Loucy (cell line): ENCODE results near the gene GIT2.

Source experiments
- H2AFZ ChIP-seq: fragments of 200-600 bp; sonication (generic); 2 replicates; pipeline ENCODE4 v1.6.0; 2016; ENCODE audit warnings: antibody characterized with exemption, mild to moderate bottlenecking, low read length, moderate library complexity
- H3F3A ChIP-seq: fragments of 200-600 bp; 2 replicates; pipeline ENCODE4 v1.6.0; 2016; ENCODE audit warnings: antibody characterized with exemption, low read depth, mild to moderate bottlenecking
- H3K27me3 ChIP-seq: fragments of 200-600 bp; sonication (generic); 2 replicates; pipeline ENCODE4 v1.6.1; 2014; ENCODE audit warnings: low read length, mild to moderate bottlenecking; ENCODE audit not compliant: insufficient read depth, poor library complexity, severe bottlenecking
- H3K36me3 ChIP-seq: fragments of 200-600 bp; sonication (generic); 2 replicates; pipeline ENCODE4 v1.6.1; 2016; ENCODE audit warnings: low read length; ENCODE audit not compliant: insufficient read depth
- H3K4me1 ChIP-seq: fragments of 200-600 bp; sonication (generic); 2 replicates; pipeline ENCODE4 v1.5.1; 2014; ENCODE audit warnings: low read length, mild to moderate bottlenecking; ENCODE audit not compliant: insufficient read depth, poor library complexity, severe bottlenecking
- H3K4me2 ChIP-seq: fragments of 200-600 bp; sonication (generic); 2 replicates; pipeline ENCODE4 v1.6.0; 2014; ENCODE audit warnings: antibody characterized with exemption, low read length, low read depth, mild to moderate bottlenecking; ENCODE audit not compliant: poor library complexity, severe bottlenecking
- H3K4me3 ChIP-seq: fragments of 200-600 bp; sonication (generic); 2 replicates; pipeline ENCODE4 v1.5.1; 2014; ENCODE audit warnings: low read length, mild to moderate bottlenecking, mixed read lengths; ENCODE audit not compliant: poor library complexity, severe bottlenecking
- H3K79me2 ChIP-seq: fragments of 200-600 bp; sonication (generic); 2 replicates; pipeline ENCODE4 v1.6.1; 2014; ENCODE audit warnings: low read length; ENCODE audit not compliant: insufficient read depth
- H3K9ac ChIP-seq: fragments of 200-600 bp; sonication (generic); 2 replicates; pipeline ENCODE4 v1.6.0; 2014; ENCODE audit warnings: mild to moderate bottlenecking, low read depth, low read length, moderate library complexity; ENCODE audit not compliant: poor library complexity, severe bottlenecking
- H3K9me2 ChIP-seq: fragments of 200-600 bp; sonication (generic); replicated peaks from 2 replicates; pipeline ENCODE4 v1.6.1; 2016; ENCODE audit warnings: low read depth, low read length, mixed read lengths
- H3K9me3 ChIP-seq: fragments of 200-600 bp; sonication (generic); 2 replicates; pipeline ENCODE4 v1.6.1; 2014; ENCODE audit warnings: mild to moderate bottlenecking, antibody characterized with exemption, low read length, low read depth; ENCODE audit not compliant: insufficient read depth
- H4K20me1 ChIP-seq: fragments of 200-600 bp; sonication (generic); 2 replicates; pipeline ENCODE4 v1.6.0; 2014; ENCODE audit warnings: antibody characterized with exemption, low read length, mild to moderate bottlenecking; ENCODE audit not compliant: insufficient read depth, poor library complexity, severe bottlenecking
- EZH2phosphoT487 ChIP-seq: fragments of 200-600 bp; IDR thresholded peaks from 2 replicates; pipeline ENCODE4 v1.6.1; 2018; ENCODE audit warnings: antibody characterized with exemption, mild to moderate bottlenecking, moderate library complexity, borderline replicate concordance
- TF ChIP-seq, protein P1 (sequence below): fragments of 200-600 bp; sonication (generic); conservative IDR thresholded peaks from 2 replicates; pipeline ENCODE4 v1.5.1; 2014; ENCODE audit warnings: mild to moderate bottlenecking, antibody characterized with exemption, low read length

Gene GIT2

GRCh38 chr12:109997393-109997792 lies 1.2 kb upstream of the GIT2 start:
- H3K79me2 ChIP-seq = peaks cover 68% of the 10 kb centered on the region
- H3K4me3 ChIP-seq = no peak overlapping the region
- H3K27me3 ChIP-seq = no peaks in the 10 kb centered on the region
- no peak overlapping the region for H3K4me2 ChIP-seq
- H3K9me3 ChIP-seq = no peaks in the 10 kb centered on the region
- H3F3A ChIP-seq = no peaks in the 10 kb centered on the region
- no peak overlapping the region for H3K9ac ChIP-seq
- TF ChIP-seq EZH2phosphoT487 = no peak
- TF ChIP-seq, protein P1, sequence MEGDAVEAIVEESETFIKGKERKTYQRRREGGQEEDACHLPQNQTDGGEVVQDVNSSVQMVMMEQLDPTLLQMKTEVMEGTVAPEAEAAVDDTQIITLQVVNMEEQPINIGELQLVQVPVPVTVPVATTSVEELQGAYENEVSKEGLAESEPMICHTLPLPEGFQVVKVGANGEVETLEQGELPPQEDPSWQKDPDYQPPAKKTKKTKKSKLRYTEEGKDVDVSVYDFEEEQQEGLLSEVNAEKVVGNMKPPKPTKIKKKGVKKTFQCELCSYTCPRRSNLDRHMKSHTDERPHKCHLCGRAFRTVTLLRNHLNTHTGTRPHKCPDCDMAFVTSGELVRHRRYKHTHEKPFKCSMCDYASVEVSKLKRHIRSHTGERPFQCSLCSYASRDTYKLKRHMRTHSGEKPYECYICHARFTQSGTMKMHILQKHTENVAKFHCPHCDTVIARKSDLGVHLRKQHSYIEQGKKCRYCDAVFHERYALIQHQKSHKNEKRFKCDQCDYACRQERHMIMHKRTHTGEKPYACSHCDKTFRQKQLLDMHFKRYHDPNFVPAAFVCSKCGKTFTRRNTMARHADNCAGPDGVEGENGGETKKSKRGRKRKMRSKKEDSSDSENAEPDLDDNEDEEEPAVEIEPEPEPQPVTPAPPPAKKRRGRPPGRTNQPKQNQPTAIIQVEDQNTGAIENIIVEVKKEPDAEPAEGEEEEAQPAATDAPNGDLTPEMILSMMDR = no peak
- H3K36me3 ChIP-seq = no peaks in the 10 kb centered on the region
- peaks cover 42% of the 10 kb centered on the region for H3K4me1 ChIP-seq
- no peak overlapping the region for H2AFZ ChIP-seq
- H4K20me1 ChIP-seq = peaks cover 36% of the 10 kb centered on the region
- H3K9me2 ChIP-seq = no peaks in the 10 kb centered on the region

GRCh38 chr12:109996483-109996853 lies 300 bp upstream of the GIT2 start:
- no peak for TF ChIP-seq EZH2phosphoT487
- TF ChIP-seq, protein P1 = no peak
- H3K4me2 ChIP-seq = peak overlapping the region; percentile 65
- H3F3A ChIP-seq = no peaks in the 10 kb centered on the region
- peaks cover 36% of the 10 kb centered on the region for H4K20me1 ChIP-seq
- peak overlapping the region; percentile 88 for H3K4me3 ChIP-seq
- no peaks in the 10 kb centered on the region; the same call in 1 of the 2 replicates for H3K36me3 ChIP-seq
- H3K9me3 ChIP-seq = no peaks in the 10 kb centered on the region
- no peaks in the 10 kb centered on the region for H3K27me3 ChIP-seq
- peaks cover 47% of the 10 kb centered on the region for H3K4me1 ChIP-seq
- peak overlapping the region; percentile 86 for H2AFZ ChIP-seq
- peak overlapping the region; percentile 84 for H3K9ac ChIP-seq
- peaks cover 70% of the 10 kb centered on the region for H3K79me2 ChIP-seq
- no peaks in the 10 kb centered on the region for H3K9me2 ChIP-seq

DNA sequence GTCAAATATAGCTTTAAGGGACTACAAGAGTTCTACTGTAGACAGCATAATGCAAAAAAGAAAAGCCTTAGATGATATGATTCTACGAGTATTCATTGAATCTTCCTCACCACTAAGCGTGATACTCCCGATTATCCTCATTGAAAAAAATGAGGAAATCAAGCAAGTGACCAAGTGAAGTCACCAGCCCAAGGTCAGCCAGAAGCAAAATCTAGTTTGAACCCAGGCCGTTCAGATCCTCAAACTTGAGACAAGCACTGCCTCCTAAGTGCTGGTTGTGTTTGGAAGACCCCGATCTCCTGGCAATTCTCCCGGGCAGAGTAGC lies 845 bp downstream of the GIT2 start:
- H3K79me2 ChIP-seq = peaks cover 69% of the 10 kb centered on the region

More for the DNA sequence above, 845 bp downstream of the GIT2 start:
- H3K4me1 ChIP-seq = peaks cover 52% of the 10 kb centered on the region
- H4K20me1 ChIP-seq = peaks cover 40% of the 10 kb centered on the region
- peaks cover 5% of the 10 kb centered on the region; the same call in 1 of the 2 replicates for H3K36me3 ChIP-seq
- no peaks in the 10 kb centered on the region for H3F3A ChIP-seq
- H3K9me2 ChIP-seq = no peaks in the 10 kb centered on the region
- H3K4me2 ChIP-seq = peak overlapping the region; percentile 97
- peak overlapping the region; percentile 84 for H3K9ac ChIP-seq
- TF ChIP-seq EZH2phosphoT487 = no peak
- TF ChIP-seq, protein P1 = no peak
- H3K27me3 ChIP-seq = no peaks in the 10 kb centered on the region
- peak overlapping the region; percentile 88 for H3K4me3 ChIP-seq
- no peak overlapping the region for H2AFZ ChIP-seq
- no peaks in the 10 kb centered on the region for H3K9me3 ChIP-seq
